HG02884 (cell line): Measurements from ENCODE around the gene ERGIC1.
A peak's percentile ranks its signal among the peaks of the same experiment; 100 is the strongest.

ENCODE experiments used
- ATAC-seq: cut with Tn5 transposase; IDR thresholded peaks from one replicate; pipeline ENCODE4 v1.9.1; 2021; ENCODE audit warnings: mild to moderate bottlenecking, moderate library complexity; ENCODE audit not compliant: unreplicated experiment

The ERGIC1 gene

DNA sequence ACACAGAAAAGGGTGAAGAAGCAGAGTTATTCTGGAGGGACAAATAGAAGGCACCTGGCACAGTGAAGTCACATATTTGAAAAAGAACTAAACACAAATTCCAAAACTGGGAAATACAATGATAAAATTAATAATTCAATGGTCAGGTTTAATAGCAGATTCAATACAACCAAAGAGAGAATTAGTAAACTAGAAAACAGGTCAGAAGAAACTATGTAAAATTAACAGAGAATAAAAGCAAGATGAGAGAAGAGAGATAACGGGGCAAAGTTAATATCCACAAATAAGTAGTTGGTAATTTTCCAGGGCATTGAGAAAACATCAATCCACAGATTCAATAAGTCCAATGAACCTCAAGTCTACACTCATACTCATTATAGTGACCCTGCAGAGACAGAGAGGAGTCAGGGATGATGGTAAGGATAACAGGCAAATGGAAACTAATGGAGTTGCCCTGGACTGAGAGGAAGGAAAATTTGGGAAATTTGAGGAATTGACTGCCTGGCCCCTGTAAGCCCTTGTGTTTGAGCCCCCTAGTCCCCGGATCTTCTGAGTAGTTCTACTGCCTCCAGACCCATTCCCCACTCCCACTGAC lies 8.3 kb upstream of the ERGIC1 start:
- no peak for ATAC-seq

DNA sequence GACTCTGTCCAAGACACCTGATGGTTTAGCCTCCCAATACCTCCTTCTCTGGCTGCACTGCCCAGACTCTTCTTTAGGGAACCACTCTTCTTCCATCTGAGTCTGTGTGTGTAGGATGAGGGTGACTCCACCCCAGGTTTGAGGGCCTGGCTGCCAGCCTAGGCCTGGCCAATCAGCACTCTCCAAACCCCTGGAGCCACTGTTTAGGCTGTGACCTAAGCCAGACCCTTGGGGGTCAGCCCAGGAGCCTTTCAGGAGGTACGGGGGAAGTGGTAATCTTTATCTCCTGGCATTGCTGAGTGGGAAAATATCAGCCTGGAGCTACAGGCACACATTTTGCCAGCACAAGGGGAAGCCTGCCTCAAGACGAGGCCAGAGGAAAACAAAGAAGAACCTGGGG lies 6.2 kb upstream of the ERGIC1 start:
- ATAC-seq: no peak

DNA sequence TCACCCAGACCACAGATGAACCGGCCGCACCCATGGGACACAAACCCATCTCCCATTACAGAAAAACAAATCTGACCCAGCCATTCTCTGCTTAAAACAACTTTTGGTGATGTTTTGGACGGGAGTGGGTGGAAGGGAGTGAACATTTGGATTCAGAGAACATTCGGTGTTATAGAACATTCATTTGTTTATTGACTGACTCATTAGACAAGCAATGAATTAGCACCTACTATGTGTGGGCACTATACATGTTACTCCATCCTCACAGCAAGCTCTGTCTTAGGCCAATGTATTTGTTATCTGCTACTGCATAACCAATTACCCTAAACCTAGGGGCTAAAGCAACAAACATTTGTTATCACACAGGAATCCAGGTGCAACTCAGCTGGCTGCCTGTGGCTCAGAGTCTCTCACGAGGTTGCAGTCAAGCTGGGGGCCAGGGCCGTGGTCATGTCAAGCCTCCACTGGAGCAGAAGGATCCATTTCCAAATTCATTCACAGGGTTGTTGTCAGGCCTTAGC lies 5.1 kb upstream of the ERGIC1 start:
- no peak for ATAC-seq

DNA sequence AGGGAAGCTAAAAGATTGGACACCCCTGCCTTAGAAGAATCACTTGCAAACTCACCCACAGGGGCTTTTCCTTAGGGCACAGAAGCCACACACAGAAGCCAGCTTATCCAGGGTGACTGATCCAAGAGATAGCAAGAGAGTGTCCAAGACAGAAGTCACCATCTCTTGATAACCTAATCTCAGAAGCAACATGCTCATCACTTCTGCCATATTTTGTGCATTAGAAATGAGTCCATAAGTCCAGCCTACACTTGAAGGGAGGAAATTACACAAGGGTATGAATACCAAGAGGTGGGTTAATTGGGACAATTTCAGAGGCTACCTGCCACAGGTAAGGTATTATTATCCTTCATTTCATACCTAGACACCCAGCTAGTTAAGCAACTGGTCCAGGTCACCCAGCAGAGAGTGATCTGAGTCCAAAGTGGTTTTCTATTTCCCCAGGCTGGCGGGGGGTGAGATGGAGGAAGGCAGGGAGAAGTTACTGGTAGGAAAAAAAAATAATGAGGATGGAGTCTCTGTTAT lies 3.7 kb upstream of the ERGIC1 start:
- ATAC-seq: no peak

DNA sequence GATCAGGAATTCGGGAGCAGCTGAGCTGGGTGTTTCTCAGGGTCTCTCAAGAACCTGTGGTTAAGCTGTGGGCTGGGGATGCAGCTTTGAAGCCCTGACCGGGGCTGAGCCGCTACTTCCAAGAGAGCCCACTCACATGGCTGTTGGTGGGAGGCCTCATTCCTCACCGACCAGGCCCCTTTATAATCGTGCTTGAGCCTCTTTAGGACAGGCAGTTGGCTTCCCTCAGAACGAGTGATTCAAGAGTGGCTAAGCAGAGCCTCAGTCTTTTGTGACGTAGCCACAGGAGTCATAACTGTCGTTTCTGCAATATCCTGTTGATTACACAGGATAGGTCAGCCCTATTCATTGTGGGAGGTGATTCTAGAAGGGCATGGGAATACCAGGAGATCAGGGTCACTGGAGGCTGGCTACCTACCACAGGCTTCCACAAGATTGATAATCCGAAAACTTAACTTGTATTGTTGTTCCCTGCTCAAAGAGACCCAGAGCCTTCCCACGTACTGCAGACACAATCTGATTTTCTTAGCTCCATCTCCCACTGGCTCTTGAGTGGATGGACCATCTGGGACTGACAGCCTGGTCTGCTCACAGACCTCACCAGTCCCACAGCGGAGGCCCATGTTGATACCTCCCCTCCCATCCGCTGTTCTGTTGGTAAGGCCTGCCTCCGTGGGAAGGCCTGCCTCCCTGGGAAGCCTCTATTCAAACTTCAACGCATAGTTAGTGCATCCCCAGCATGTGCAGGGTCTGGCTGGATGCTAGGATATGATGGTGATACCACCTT lies 3.0 kb upstream of the ERGIC1 start:
- ATAC-seq: no peak

DNA sequence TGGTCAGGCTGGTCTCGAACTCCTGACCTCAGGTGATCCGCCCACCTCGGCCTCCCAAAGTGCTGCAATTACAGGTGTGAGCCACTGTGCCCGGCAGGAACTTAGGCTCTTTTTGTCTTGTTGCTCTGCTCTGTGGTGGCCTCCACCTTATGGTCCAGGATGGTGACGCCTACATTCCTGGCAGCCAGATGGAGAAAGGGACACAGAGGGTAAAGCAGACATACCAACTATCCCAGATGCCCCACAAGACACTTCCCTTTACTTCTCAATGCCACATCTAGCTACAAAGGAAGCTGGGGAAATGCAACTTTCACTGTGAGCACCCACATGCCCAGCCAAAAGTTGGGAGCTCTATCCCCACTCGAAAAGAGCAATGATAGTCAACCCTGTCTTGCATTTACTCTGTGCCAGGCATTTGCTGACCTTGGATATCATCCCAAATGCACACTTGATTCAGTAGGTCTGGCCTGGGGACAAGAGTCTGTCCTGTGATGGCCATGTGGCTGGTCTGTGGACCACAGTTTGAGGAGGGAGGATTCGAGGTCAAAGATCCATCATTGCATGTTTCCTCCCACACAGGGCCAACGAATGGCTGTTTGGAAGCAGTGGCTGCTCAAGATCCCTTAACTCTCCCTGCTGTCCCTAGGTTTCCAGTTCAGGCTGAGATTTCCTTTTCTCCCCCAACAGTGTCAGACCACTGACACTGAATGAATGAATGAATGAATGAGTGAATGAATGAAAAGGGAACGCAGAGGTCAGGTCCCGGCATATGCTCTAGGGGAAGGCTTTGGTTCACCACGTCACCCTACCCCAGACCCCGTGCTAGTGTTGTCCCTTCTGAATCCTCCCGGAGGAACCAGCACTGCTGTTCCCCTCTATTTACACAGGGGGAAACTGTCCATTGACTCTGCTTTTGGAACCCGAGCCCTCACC lies 1.4 kb upstream of the ERGIC1 start:
- ATAC-seq: no peak

DNA sequence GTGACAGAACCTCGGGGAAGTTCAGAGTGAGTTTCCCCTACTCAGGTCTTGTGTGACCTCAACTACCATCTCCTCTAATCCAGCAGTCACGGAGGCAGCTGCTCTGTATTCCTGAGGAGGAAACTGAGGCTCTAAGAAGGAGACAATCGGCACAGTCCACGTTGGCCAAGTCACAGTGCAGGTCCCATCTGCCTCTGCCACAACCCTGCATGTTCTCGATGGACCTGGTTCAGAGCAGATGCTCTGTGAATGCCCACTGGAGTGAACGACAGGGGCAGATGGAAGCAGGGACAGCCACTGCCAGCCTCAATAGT lies 722 bp upstream of the ERGIC1 start:
- ATAC-seq: no peak

DNA sequence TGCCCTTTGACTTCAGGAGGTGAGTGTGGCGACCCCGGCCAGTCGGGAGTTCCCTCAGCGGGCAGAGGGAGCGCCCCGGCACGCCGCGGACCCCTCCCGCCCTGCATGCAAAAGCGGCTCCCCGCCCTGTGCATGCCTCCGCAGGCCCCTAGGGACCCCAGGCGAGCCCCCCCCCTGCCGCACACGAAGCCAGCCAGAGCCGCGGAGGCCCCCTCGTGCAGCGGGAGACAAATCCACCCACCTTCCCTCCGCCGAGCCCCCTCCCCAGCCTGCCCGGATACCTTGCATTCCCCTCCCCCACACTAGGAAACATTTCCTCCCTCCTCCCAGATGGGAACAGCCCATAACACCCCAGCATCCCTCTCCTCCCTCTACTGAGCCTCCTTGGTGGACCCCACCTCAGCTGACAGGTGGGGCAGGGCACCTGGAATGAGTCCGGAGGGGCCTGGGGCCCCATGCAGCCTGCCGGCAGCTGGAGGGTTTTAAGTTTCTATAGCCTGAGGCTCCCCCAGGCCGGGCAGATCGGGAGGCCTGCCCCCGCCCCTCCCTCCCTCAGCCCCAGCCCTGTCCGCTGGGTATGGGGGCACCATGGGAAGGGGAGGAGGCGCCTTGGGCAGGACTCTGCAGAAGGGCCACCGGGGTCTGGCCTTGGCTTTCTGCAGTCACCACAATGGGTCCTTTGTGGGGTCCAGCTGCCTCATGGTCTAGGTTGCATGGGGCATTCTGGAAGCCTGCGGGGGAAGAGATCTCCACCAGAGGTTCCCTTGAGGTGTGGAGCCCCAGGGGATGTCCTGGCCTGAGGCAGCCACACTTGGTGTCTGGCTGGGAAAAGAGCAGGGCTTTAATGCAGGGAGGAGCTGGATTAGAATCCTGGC lies 601 bp downstream of the ERGIC1 start:
- ATAC-seq: no peak

DNA sequence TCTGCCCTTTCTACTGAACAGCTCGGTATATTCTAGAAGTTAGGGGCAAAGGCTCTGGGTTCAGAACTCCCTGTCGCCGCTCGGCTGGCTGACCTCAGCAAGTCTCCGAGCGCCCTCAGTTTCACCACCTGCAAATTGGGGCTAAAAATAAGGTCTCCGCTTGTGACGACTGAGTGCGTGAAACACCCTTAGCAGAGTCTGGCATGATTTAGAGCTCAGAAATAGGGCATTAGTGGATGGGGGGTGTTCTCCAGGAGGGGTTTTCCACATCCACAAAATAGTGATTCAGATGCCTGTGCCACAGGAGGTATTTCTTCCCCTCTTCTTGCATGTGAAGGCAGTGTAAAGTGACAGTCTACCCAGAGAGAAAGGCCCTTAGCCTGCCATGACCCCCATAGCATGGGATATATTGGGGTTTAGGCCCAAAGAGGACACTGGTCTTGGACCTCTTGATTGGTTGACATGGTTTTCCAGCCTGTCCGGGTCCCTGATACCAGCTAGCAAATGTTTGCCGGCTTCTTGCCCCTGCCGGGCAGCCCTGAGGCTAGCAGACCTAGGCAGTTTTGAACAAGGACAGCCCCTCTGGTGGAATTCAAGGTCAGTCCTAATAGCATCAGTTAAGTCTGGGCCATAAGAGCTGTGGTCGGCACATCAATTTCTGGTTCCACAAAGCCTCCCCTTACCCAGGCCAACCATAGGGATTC lies 1.4 kb downstream of the ERGIC1 start:
- ATAC-seq: no peak

DNA sequence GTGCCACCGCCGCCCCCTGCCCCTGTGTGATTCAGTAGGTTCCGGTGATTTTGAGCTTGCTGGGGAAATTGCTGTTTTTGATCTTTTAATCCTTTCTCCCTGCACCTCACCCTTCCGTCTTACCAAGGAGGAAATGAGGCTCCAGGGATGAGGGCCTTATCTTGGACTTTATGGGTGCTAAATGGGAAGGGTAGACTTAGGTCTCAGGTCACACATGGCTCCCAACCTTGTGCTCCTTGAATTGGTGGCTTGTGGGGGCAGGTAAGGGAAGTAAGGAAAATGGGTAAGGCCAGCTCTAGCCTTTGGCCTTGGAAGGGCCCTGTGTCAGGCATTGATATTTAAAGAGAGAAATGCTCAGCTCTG lies 1.9 kb downstream of the ERGIC1 start:
- no peak for ATAC-seq

DNA sequence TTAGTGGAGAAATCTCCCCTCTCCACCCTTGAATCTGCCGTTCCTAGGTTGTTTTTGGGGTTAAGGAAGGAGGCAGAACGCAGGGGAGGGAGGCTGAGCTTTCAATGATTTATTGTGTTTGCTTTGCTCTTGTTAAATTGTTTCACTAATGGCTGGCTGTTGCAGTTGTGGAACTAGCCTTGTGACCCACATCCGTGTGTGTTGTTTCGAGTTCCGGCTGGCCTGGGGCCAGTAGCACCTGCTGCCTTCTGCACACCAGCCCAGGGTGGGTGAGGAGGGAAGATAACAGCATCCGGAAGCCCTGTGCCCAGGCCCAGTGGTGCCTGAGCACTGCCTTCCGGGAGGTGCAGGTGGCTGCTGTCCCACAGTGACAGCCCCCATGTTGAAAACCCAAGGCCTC lies 3.6 kb downstream of the ERGIC1 start:
- ATAC-seq: peak; percentile 79

DNA sequence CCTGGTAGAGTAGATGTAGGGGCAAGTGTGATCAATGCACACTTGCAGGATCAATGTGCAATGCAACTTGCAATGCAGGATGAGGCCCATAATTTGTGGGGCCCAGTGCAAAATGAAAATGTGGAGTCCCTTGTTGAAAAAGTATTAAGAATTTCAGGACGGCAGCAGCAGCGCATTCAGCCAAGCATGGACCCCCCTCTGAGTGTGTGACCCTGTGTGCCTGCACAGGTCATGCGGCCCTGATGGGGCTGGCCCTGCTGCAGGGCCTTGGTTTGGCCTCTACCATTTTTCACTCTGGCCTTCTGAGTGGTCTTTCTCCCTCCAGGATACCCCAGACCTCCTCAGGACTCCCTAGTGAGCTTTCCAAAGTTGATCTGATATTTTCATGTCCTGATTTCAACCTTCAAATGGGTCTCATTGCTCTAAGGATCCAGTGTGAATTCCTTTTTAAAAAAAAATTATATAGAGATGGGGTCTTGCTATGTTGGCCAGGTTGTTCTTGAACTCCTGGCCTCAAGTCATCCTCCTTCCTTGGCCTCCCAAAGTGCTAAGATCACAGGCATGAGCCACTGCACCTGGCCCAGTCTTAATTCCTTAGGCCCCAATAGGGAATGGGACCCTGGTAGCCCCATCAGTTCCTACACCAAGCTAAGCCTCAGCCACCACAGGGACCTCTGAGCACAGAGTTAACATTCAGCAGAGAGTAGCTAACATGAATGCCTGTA lies 4.3 kb downstream of the ERGIC1 start:
- no peak for ATAC-seq

DNA sequence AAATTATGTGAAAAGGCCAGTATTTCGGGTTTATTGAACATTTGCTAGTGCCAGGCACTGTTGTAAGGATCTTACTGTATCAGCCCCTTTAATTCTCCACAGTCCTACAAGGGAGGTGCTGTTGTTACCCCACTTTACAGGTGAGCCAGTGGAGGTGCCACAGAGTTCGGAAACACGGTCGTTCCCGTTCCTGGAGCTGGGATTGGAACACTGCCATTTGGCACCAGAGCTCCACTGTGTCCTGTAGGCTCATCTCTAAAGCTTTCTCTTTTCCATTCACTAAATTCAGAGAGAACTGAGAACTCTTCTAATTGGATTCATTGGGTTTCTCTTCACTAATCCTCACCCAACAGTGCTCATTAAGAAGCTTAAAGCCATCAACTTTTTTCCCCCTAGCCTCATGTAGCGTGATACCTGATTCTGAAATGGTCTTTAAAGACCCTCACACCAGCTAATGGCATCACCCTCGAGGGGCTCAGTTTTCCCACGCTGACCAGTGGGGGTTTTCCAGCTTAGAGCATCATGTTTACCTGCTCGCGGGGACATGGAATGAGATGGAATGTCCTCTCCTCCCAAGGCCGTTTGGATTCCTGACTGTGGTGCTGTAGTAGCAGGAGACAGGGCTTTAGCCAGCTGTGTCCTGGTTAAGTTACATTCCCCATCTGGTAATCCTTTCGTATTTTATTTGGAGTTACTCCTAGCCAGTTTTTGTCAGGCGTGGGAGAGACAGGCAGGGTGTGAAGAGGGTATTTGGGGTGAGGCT lies 5.8 kb downstream of the ERGIC1 start:
- no peak for ATAC-seq

DNA sequence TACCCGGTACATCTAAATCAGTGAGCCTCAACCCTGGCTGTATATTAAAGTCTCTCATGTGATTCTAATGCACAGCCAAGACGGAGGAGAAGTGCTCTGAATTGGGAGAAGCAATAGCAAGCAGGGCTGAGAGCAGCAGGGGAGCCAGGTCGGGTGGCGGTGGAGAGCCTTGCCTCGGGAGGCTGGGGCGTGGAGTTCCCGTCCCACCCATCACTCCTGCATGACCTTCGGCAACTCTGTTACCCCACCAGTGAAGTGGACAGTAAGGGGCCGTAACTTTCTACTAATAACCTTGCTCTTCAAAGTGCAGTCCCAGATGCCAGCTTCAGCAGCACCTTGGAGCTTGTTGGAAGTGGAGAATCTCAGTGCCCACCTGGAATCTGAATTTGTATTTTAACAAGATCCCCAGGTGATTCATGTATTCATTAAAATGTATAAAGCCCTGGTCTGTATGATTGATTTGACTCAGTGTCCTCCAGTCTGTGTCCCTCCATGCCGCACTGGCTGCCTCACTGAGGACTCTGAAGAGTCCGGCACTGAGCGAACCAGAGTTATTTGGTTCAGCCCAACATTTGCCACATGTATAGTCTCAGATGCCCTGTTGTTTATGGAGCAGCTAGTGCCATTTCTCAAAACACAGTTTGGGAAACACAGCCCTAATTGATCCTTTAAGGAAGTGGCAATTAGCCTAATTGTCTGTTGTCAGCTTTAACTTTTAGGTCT lies 6.5 kb downstream of the ERGIC1 start:
- ATAC-seq: no peak

DNA sequence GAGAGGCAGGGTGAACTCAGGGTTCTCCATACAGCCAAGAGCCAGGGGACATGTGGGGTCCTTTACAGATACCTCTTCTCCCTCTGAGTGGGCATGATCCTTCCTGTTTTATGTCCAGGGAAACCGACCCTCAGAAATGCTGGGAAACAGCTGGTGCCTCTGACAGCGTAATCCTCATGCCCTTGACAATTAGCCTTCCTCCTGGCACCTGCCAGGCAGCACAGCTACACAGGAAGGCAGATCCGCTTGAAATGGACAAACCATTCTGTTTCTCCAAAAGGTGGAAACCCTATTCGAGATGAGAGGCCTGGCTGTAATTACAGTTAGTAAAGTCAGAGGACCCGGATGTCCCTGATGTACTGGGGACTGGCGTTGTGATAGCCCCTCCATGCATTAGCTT lies 7.2 kb downstream of the ERGIC1 start:
- no peak for ATAC-seq

DNA sequence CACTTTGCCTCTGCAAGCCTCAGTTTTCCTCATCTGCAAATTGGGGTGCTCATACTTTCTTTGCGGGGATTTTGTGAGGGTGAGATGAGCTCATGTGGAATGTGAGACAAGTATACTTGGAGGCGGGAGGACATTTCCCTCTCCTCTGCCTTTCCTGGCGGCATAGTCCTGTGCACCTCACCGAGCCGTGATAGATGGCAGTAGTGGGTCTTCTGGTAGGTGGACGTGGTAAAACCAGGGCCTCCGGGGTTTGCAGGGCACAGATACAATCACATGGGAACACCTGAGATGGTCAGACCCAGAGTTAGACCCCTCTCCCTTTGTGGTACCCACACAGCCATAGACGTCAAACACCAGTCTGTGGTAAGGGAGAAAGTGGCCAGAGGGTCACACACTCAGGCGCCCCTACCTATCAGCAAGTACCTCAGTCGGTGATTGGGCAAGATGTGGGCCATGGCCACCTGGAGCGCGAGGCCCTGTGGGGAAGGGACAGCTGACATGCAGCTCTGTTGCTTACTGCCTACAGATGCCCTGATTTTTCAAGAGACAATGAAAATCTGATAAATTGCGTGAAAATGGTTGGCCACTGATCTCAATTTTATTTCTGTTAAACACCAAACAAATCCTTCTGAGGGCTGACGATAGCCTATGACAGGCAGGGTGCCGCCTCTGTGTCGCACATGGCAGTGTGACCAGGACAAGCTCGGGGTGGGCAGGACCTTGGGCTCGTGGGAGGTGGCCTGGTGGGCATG lies 9.9 kb downstream of the ERGIC1 start:
- ATAC-seq: no peak

DNA sequence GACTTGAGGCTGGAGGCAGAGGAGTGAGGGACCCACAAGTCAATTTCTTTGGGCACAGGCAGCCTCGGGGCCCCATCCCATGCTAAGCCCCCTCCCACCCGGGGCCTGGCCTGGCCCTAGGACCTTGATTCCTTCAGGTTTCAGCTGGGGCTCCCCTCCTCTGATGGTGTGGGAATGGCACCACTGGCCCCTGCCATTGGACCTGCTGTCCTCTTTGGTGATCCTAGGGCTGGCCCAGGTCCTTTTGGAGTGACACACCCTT lies 10.5 kb downstream of the ERGIC1 start:
- ATAC-seq: no peak
